WTC11 (cell line): ENCODE data around the gene CSNK1G1. TPM values are rescaled to one million over a fixed set of nuclear protein-coding genes. Genes with fewer than 3 reads are reported as not detected.

Source experiments
- ATAC-seq: fragments of 200-7000 bp; cut with Tn5 transposase; 2 replicates; pipeline ENCODE4 v1.10.0; 2021; ENCODE audit warnings: mild to moderate bottlenecking, moderate library complexity
- CTCF ChIA-PET: fragments of 300-600 bp; sonication (Branson Sonifier 250); formaldehyde crosslinking; loops from one replicate; lab custom pipeline; 2021; ENCODE audit warnings: antibody characterized with exemption; lab: Charles Lee
- POLR2A ChIA-PET: fragments of 350-600 bp; sonication (Branson Sonifier 250); formaldehyde crosslinking; loops from one replicate; lab custom pipeline; 2021; ENCODE audit warnings: antibody characterized with exemption; lab: Charles Lee
- DNase-seq: peaks from one replicate; pipeline ENCODE4 v3.0.0; 2021; ENCODE audit warnings: low spot score
- H3K27ac Mint-ChIP-seq: 2 replicates; pipeline ENCODE4 v1.8.0; 2021; ENCODE audit warnings: mixed read lengths
- H3K27me3 Mint-ChIP-seq: 2 replicates; pipeline ENCODE4 v1.8.0; 2021; ENCODE audit warnings: low read depth, mild to moderate bottlenecking, moderate library complexity, mixed read lengths
- H3K36me3 Mint-ChIP-seq: 2 replicates; pipeline ENCODE4 v1.8.0; 2021; ENCODE audit warnings: mixed read lengths
- H3K4me1 Mint-ChIP-seq: 2 replicates; pipeline ENCODE4 v1.8.0; 2022; ENCODE audit warnings: mixed read lengths
- H3K4me3 Mint-ChIP-seq: 2 replicates; pipeline ENCODE4 v1.8.0; 2021; ENCODE audit warnings: mild to moderate bottlenecking, moderate library complexity, mixed read lengths
- H3K9me3 Mint-ChIP-seq: 2 replicates; pipeline ENCODE4 v1.8.0; 2021; ENCODE audit warnings: mixed read lengths
- ATF2 ChIP-seq: sonication (generic); formaldehyde crosslinking; IDR thresholded peaks from 2 replicates; pipeline ENCODE4 v1.8.1; 2022; ENCODE audit warnings: low read depth, missing genetic modification reagents, borderline replicate concordance
- ATF3 ChIP-seq: sonication (generic); formaldehyde crosslinking; conservative IDR thresholded peaks from 2 replicates; pipeline ENCODE4 v1.8.1; 2022; ENCODE audit warnings: mild to moderate bottlenecking, missing genetic modification reagents
- CBFB ChIP-seq: sonication (generic); formaldehyde crosslinking; IDR thresholded peaks from 2 replicates; pipeline ENCODE4 v1.8.1; 2022; ENCODE audit warnings: mild to moderate bottlenecking, low read depth, missing genetic modification reagents
- CREM ChIP-seq: sonication (generic); formaldehyde crosslinking; IDR thresholded peaks from 2 replicates; pipeline ENCODE4 v1.8.1; 2022; ENCODE audit warnings: mild to moderate bottlenecking, missing genetic modification reagents, moderate library complexity
- CTCF ChIP-seq: fragments of 200-600 bp; IDR thresholded peaks from 2 replicates; pipeline ENCODE4 v1.8.0; 2022; ENCODE audit warnings: antibody characterized with exemption
- E2F1 ChIP-seq: sonication (generic); formaldehyde crosslinking; IDR thresholded peaks from 2 replicates; pipeline ENCODE4 v1.8.0; 2022; ENCODE audit warnings: mild to moderate bottlenecking, missing genetic modification reagents
- E2F4 ChIP-seq: sonication (generic); formaldehyde crosslinking; IDR thresholded peaks from 2 replicates; pipeline ENCODE4 v1.8.1; 2022; ENCODE audit warnings: low read depth, mild to moderate bottlenecking, moderate library complexity, missing genetic modification reagents, borderline replicate concordance
- ELF4 ChIP-seq: sonication (generic); formaldehyde crosslinking; IDR thresholded peaks from 2 replicates; pipeline ENCODE4 v1.8.1; 2022; ENCODE audit warnings: low read depth, mild to moderate bottlenecking, moderate library complexity, missing genetic modification reagents
- FOXK1 ChIP-seq: sonication (generic); formaldehyde crosslinking; IDR thresholded peaks from 2 replicates; pipeline ENCODE4 v1.8.0; 2022; ENCODE audit warnings: mild to moderate bottlenecking, moderate library complexity, missing genetic modification reagents
- FOXP4 ChIP-seq: sonication (generic); formaldehyde crosslinking; IDR thresholded peaks from 2 replicates; pipeline ENCODE4 v1.8.0; 2022; ENCODE audit warnings: mild to moderate bottlenecking, missing genetic modification reagents
- IRF2 ChIP-seq: sonication (generic); formaldehyde crosslinking; IDR thresholded peaks from 2 replicates; pipeline ENCODE4 v1.8.0; 2022; ENCODE audit warnings: low read depth, missing genetic modification reagents, borderline replicate concordance
- JUN ChIP-seq: sonication (generic); formaldehyde crosslinking; IDR thresholded peaks from 2 replicates; pipeline ENCODE4 v1.8.0; 2023; ENCODE audit warnings: mild to moderate bottlenecking, missing genetic modification reagents
- MXD4 ChIP-seq: fragments of 250-450 bp; sonication (Bioruptor Pico); IDR thresholded peaks from 2 replicates; pipeline ENCODE4 v1.8.0; 2021; ENCODE audit warnings: mild to moderate bottlenecking, moderate library complexity, borderline replicate concordance
- NR2C2 ChIP-seq: sonication (generic); formaldehyde crosslinking; IDR thresholded peaks from 2 replicates; pipeline ENCODE4 v1.8.0; 2022; ENCODE audit warnings: mild to moderate bottlenecking, missing genetic modification reagents
- PRDM15 ChIP-seq: sonication (generic); formaldehyde crosslinking; IDR thresholded peaks from 2 replicates; pipeline ENCODE4 v1.8.0; 2022; ENCODE audit warnings: missing genetic modification reagents
- PRRX2 ChIP-seq: fragments of 250-450 bp; sonication (Bioruptor Pico); IDR thresholded peaks from 2 replicates; pipeline ENCODE4 v1.8.0; 2021; ENCODE audit warnings: mild to moderate bottlenecking
- SMAD3 ChIP-seq: sonication (generic); formaldehyde crosslinking; IDR thresholded peaks from 2 replicates; pipeline ENCODE4 v1.8.0; 2022; ENCODE audit warnings: missing genetic modification reagents, mild to moderate bottlenecking, borderline replicate concordance
- SOX15 ChIP-seq: fragments of 250-450 bp; sonication (Bioruptor Pico); IDR thresholded peaks from 2 replicates; pipeline ENCODE4 v1.9.0; 2021; ENCODE audit warnings: mild to moderate bottlenecking
- TEAD4 ChIP-seq: sonication (generic); formaldehyde crosslinking; IDR thresholded peaks from 2 replicates; pipeline ENCODE4 v1.8.0; 2022; ENCODE audit warnings: mild to moderate bottlenecking, missing genetic modification reagents
- total RNA-seq: library from RNA; stranded (reverse); gene quantifications from 3 replicates; pipeline ENCODE4 v1.2.3, GENCODE V29; 2021

The CSNK1G1 gene
- total RNA-seq, 1 experiment from 2014 or later, result 19.3 TPM

- TF ChIP-seq SMAD3 (no peak), ATF2 (CRISPR knock-in tag) (no peak), PRDM15 (CRISPR knock-in tag) (no peak), IRF2 (CRISPR knock-in tag) (no peak), SOX15 (CRISPR knock-in tag) (no peak), E2F4 (CRISPR knock-in tag) (no peak), ATF3 (CRISPR knock-in tag) (no peak), NR2C2 (CRISPR knock-in tag) (no peak), TEAD4 (no peak), FOXP4 (CRISPR knock-in tag) (no peak), CREM (CRISPR knock-in tag) (no peak), CBFB (CRISPR knock-in tag) (no peak), CTCF (no peak), JUN (CRISPR knock-in tag) (no peak), E2F1 (no peak), MXD4 (CRISPR knock-in tag) (no peak), FOXK1 (no peak), PRRX2 (no peak), ELF4 (CRISPR knock-in tag) (no peak)
- Mint-ChIP-seq H3K4me1 (no peaks in the 10 kb centered on the region), H3K9me3 (no peaks in the 10 kb centered on the region), H3K27ac (no peak overlapping the region), H3K36me3 (peaks cover 2% of the 10 kb centered on the region; the same call in 1 of the 2 replicates), H3K27me3 (no peaks in the 10 kb centered on the region), H3K4me3 (no peak overlapping the region)
- POLR2A ChIA-PET, result no interaction called here
- ATAC-seq (peak; percentile 87), DNase-seq (no peak)
- CTCF ChIA-PET, result interaction anchor here (0.9 kb wide), 1 partner anchor 27 kb away, joined by 3 read pairs; no protein-coding TSS in a partner anchor
These were observed 175.6 kb downstream of the CSNK1G1 start for GRCh38 chr15:64180235-64180824.
